H9 (cell line): ENCODE results near the gene ZFPL1. TPM values are rescaled to one million over a fixed set of nuclear protein-coding genes. Genes with fewer than 3 reads are reported as not detected.

Source experiments
- DNase-seq: peaks from one replicate; pipeline ENCODE4 v3.0.0-alpha.2; 2017
- H2AFZ ChIP-seq: one replicate; pipeline ENCODE4 v1.6.1; 2013; ENCODE audit warnings: mild to moderate bottlenecking, low read length, control low read depth, moderate library complexity
- H2AK5ac ChIP-seq: 2 replicates; pipeline ENCODE4 v1.6.1; 2013; ENCODE audit warnings: low read length, control low read depth, mixed read lengths; ENCODE audit not compliant: insufficient read length
- H2BK120ac ChIP-seq: one replicate; pipeline ENCODE4 v1.6.1; 2013; ENCODE audit warnings: low read depth, mild to moderate bottlenecking, low read length, control low read depth, inconsistent platforms; ENCODE audit not compliant: poor library complexity, severe bottlenecking
- H2BK12ac ChIP-seq: 2 replicates; pipeline ENCODE4 v1.6.1; 2013; ENCODE audit warnings: low read length, control low read depth, mixed read lengths, low read depth; ENCODE audit not compliant: insufficient read length
- H2BK15ac ChIP-seq: 2 replicates; pipeline ENCODE4 v1.6.1; 2013; ENCODE audit warnings: low read depth, low read length, control low read depth
- H2BK20ac ChIP-seq: one replicate; pipeline ENCODE4 v1.6.1; 2013; ENCODE audit warnings: low read depth, mild to moderate bottlenecking, low read length, control low read depth, inconsistent platforms; ENCODE audit not compliant: poor library complexity, severe bottlenecking
- H2BK5ac ChIP-seq: 2 replicates; pipeline ENCODE4 v1.6.1; 2013; ENCODE audit warnings: low read length, control low read depth, mixed read lengths; ENCODE audit not compliant: insufficient read length
- H3K14ac ChIP-seq: 2 replicates; pipeline ENCODE4 v1.6.1; 2013; ENCODE audit warnings: low read length, control low read depth; ENCODE audit not compliant: insufficient read depth
- H3K18ac ChIP-seq: 2 replicates; pipeline ENCODE4 v1.6.1; 2013; ENCODE audit warnings: low read depth, mild to moderate bottlenecking, mixed read lengths, low read length, control low read depth; ENCODE audit not compliant: insufficient read length
- H3K23ac ChIP-seq: 2 replicates; pipeline ENCODE4 v1.6.1; 2013; ENCODE audit warnings: low read length, control low read depth, mixed read lengths, low read depth; ENCODE audit not compliant: insufficient read length
- H3K23me2 ChIP-seq: 2 replicates; pipeline ENCODE4 v1.6.1; 2013; ENCODE audit warnings: low read depth, mild to moderate bottlenecking, mixed read lengths, low read length, control low read depth; ENCODE audit not compliant: insufficient read length, poor library complexity, severe bottlenecking
- H3K27ac ChIP-seq: 2 replicates; pipeline ENCODE4 v1.5.1; 2013; ENCODE audit warnings: low read length, control low read depth, mixed read lengths, low read depth; ENCODE audit not compliant: insufficient read length
- H3K27me3 ChIP-seq: 2 replicates; pipeline ENCODE4 v1.6.1; 2013; ENCODE audit warnings: low read length, control low read depth, inconsistent platforms; ENCODE audit not compliant: insufficient read depth
- H3K4ac ChIP-seq: 2 replicates; pipeline ENCODE4 v1.6.1; 2013; ENCODE audit warnings: low read depth, mild to moderate bottlenecking, control low read depth, inconsistent platforms, low read length, moderate library complexity
- H3K4me1 ChIP-seq: 2 replicates; pipeline ENCODE4 v1.6.1; 2013; ENCODE audit warnings: low read length, control low read depth, inconsistent platforms; ENCODE audit not compliant: insufficient read depth
- H3K4me2 ChIP-seq: 2 replicates; pipeline ENCODE4 v1.6.1; 2013; ENCODE audit warnings: low read length, control low read depth, mixed read lengths; ENCODE audit not compliant: insufficient read length, insufficient read depth
- H3K56ac ChIP-seq: 2 replicates; pipeline ENCODE4 v1.6.1; 2013; ENCODE audit warnings: low read depth, mild to moderate bottlenecking, mixed read lengths, low read length, control low read depth; ENCODE audit not compliant: insufficient read length
- H3K79me1 ChIP-seq: 2 replicates; pipeline ENCODE4 v1.6.1; 2013; ENCODE audit warnings: low read depth, mild to moderate bottlenecking, moderate library complexity, low read length, control low read depth, inconsistent platforms; ENCODE audit not compliant: insufficient read depth, poor library complexity, severe bottlenecking
- H3K79me2 ChIP-seq: 2 replicates; pipeline ENCODE4 v1.6.1; 2013; ENCODE audit warnings: low read length, control low read depth, inconsistent platforms; ENCODE audit not compliant: insufficient read depth
- H3K9ac ChIP-seq: 2 replicates; pipeline ENCODE4 v1.6.1; 2013; ENCODE audit warnings: low read length, control low read depth, mixed read lengths; ENCODE audit not compliant: insufficient read length; ENCODE audit errors: extremely low read depth
- H3K9me3 ChIP-seq: one replicate; pipeline ENCODE4 v1.6.1; 2013; ENCODE audit warnings: low read depth, low read length, inconsistent platforms; ENCODE audit not compliant: control insufficient read depth
- H3T11ph ChIP-seq: one replicate; pipeline ENCODE4 v1.6.1; 2013; ENCODE audit warnings: mild to moderate bottlenecking, low read length, control low read depth, inconsistent platforms
- H4K20me1 ChIP-seq: one replicate; pipeline ENCODE4 v1.6.1; 2013; ENCODE audit not compliant: control insufficient read depth, insufficient read length, insufficient read depth
- H4K5ac ChIP-seq: 2 replicates; pipeline ENCODE4 v1.6.1; 2013; ENCODE audit warnings: low read depth, mild to moderate bottlenecking, mixed read lengths, low read length, control low read depth; ENCODE audit not compliant: insufficient read length
- H4K8ac ChIP-seq: replicated peaks from 2 replicates; pipeline ENCODE4 v1.6.1; 2013; ENCODE audit warnings: low read length, control low read depth, mixed read lengths, low read depth; ENCODE audit not compliant: insufficient read length
- H4K91ac ChIP-seq: 2 replicates; pipeline ENCODE4 v1.6.1; 2013; ENCODE audit warnings: low read depth, mild to moderate bottlenecking, moderate library complexity, mixed read lengths, low read length, control low read depth; ENCODE audit not compliant: insufficient read length
- H3K27ac Mint-ChIP-seq, 3 experiments: 2 replicates in 2 of 3; 3 replicates in 1 of 3; pipeline ENCODE4 v1.8.0; 2020 to 2021; ENCODE audit warnings: mixed read lengths in 3 of 3, mild to moderate bottlenecking in 1 of 3, moderate library complexity in 1 of 3
- H3K27me3 Mint-ChIP-seq: 2 replicates; pipeline ENCODE4 v1.8.0; 2021; ENCODE audit warnings: low read depth, mild to moderate bottlenecking, moderate library complexity, mixed read lengths
- H3K36me3 Mint-ChIP-seq, 3 experiments: 2 replicates in 2 of 3; 3 replicates in 1 of 3; pipeline ENCODE4 v1.8.0; 2020 to 2021; ENCODE audit warnings: low read depth in 3 of 3, mixed read lengths in 3 of 3; ENCODE audit not compliant: insufficient read depth in 1 of 3
- H3K4me1 Mint-ChIP-seq, 2 experiments: 2 replicates each; pipeline ENCODE4 v1.8.0; 2020; ENCODE audit warnings: mixed read lengths in 2 of 2
- H3K4me3 Mint-ChIP-seq, 2 experiments: 2 replicates in 1 of 2; 3 replicates in 1 of 2; pipeline ENCODE4 v1.8.0; 2020 to 2021; ENCODE audit warnings: mild to moderate bottlenecking in 2 of 2, mixed read lengths in 2 of 2, moderate library complexity in 1 of 2
- H3K9me3 Mint-ChIP-seq, 2 experiments: 2 replicates in 1 of 2; 3 replicates in 1 of 2; pipeline ENCODE4 v1.8.0; 2020; ENCODE audit warnings: mild to moderate bottlenecking in 2 of 2, mixed read lengths in 2 of 2, moderate library complexity in 1 of 2
- WGBS: extraction: QIAGEN DNeasy Blood & Tissue Kit; methylation state at CpG from one replicate; pipeline ENCODE4 v1.1.7; 2013; ENCODE audit warnings: missing lambda C conversion rate, low lambda C conversion rate, mixed read lengths; ENCODE audit not compliant: insufficient read length; ENCODE audit errors: extremely low coverage; 5-methylcytosine and 5-hydroxymethylcytosine counted together
- total RNA-seq: library from RNA; stranded (reverse); gene quantifications from 2 replicates; pipeline ENCODE4 v1.2.1, GENCODE V29; 2021
- TF ChIP-seq, protein P1 (sequence below): fragments of 200-600 bp; sonication (generic); conservative IDR thresholded peaks from 3 replicates; pipeline ENCODE4 v1.8.0; 2021; ENCODE audit warnings: antibody characterized with exemption, mild to moderate bottlenecking

Gene ZFPL1
- total RNA-seq, 1 experiment from 2014 or later, result 24.2 TPM

DNA sequence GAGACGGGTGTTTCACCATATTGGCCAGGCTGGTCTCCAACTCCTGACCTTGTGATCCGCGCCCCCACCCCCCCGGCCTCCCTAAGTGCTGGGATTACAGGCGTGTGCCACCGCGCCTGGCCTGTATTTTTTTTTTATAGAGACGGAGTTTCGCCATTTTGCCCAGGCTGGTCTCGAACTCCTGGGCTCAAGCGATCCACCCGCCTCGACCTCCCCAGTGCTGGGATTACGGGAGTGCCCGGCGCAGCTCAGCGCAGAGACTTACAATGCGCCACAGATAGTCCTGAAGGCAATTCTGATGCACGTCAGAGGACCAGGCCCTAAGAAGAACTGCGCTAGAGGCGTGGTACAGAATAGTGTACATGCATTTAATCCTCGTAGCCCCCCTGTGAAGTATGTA, 11.4 kb downstream of the ZFPL1 start:
- no peak overlapping the region for H3K56ac ChIP-seq
- peak overlapping the region; percentile 74 for H4K8ac ChIP-seq
- H3K14ac ChIP-seq, result no peak overlapping the region
- Mint-ChIP-seq H3K4me1 (peaks cover 8 to 9% of the 10 kb centered on the region in 2 experiments), H3K27me3 (no peaks in the 10 kb centered on the region), H3K4me3 (peak overlapping the region; percentile 95 to 96), H3K36me3 (peaks cover 4 to 10% (median 7%) of the 10 kb centered on the region in 3 experiments; a peak in 5 of 7 replicates), H3K9me3 (no peaks in the 10 kb centered on the region), H3K27ac (peak overlapping the region; percentile 88 to 100 (median 99); a peak in 5 of 7 replicates)
- TF ChIP-seq, protein P1, sequence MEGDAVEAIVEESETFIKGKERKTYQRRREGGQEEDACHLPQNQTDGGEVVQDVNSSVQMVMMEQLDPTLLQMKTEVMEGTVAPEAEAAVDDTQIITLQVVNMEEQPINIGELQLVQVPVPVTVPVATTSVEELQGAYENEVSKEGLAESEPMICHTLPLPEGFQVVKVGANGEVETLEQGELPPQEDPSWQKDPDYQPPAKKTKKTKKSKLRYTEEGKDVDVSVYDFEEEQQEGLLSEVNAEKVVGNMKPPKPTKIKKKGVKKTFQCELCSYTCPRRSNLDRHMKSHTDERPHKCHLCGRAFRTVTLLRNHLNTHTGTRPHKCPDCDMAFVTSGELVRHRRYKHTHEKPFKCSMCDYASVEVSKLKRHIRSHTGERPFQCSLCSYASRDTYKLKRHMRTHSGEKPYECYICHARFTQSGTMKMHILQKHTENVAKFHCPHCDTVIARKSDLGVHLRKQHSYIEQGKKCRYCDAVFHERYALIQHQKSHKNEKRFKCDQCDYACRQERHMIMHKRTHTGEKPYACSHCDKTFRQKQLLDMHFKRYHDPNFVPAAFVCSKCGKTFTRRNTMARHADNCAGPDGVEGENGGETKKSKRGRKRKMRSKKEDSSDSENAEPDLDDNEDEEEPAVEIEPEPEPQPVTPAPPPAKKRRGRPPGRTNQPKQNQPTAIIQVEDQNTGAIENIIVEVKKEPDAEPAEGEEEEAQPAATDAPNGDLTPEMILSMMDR, result no peak
- H2BK15ac ChIP-seq, result no peak overlapping the region
- no peak overlapping the region for H2BK120ac ChIP-seq
- H4K20me1 ChIP-seq, result no peaks in the 10 kb centered on the region
- no peak overlapping the region for H4K91ac ChIP-seq
- no peak overlapping the region for H3T11ph ChIP-seq
- H3K79me1 ChIP-seq, result peaks cover 4% of the 10 kb centered on the region
- no peaks in the 10 kb centered on the region for H3K4me1 ChIP-seq
- no peak overlapping the region for H2BK20ac ChIP-seq
- 0 out of 2 replicates have a peak, but pooled peaks cover 3% of the 10 kb centered on the region for H3K79me2 ChIP-seq
- H3K23ac ChIP-seq, result no peak overlapping the region
- H3K9me3 ChIP-seq, result no peaks in the 10 kb centered on the region
- H2AFZ ChIP-seq, result no peak overlapping the region
- H2BK12ac ChIP-seq, result no peak overlapping the region
- no peak overlapping the region for H2BK5ac ChIP-seq
- H3K4me2 ChIP-seq, result no peak overlapping the region
- H3K9ac ChIP-seq, result peak overlapping the region; percentile 66
- no CpG with 5 or more reads among the region's 22 CpGs for WGBS
- no peaks in the 10 kb centered on the region for H3K23me2 ChIP-seq
- no peaks in the 10 kb centered on the region for H3K27me3 ChIP-seq
- no peak overlapping the region for H3K27ac ChIP-seq
- H3K4ac ChIP-seq, result no peak overlapping the region
- H4K5ac ChIP-seq, result peak overlapping the region; percentile 97
- DNase-seq, result no peak
- no peak overlapping the region for H3K18ac ChIP-seq
- no peak overlapping the region for H2AK5ac ChIP-seq
